GM06990 (cell line): ENCODE measurements around the gene ZNF474.

Experiments used
- DNase-seq: peaks from one replicate; pipeline ENCODE4 v3.0.0-alpha.2; 2011; ENCODE audit not compliant: insufficient read length; ENCODE audit errors: extremely low read depth
- H3K27me3 ChIP-seq: replicated peaks from 2 replicates; pipeline ENCODE4 v1.6.0; 2011; ENCODE audit warnings: low read length; ENCODE audit not compliant: control insufficient read depth, insufficient read depth
- H3K36me3 ChIP-seq: 2 replicates; pipeline ENCODE4 v1.5.1; 2011; ENCODE audit warnings: low read length; ENCODE audit not compliant: control insufficient read depth, insufficient read depth
- H3K4me3 ChIP-seq: replicated peaks from 2 replicates; pipeline ENCODE4 v1.5.1; 2011; ENCODE audit warnings: low read depth, mild to moderate bottlenecking, control low read depth, low read length
- CTCF ChIP-seq: IDR thresholded peaks from 2 replicates; pipeline ENCODE4 v1.5.1; 2011; ENCODE audit warnings: low read length, control low read depth, mild to moderate bottlenecking, inconsistent platforms; ENCODE audit not compliant: insufficient read depth, poor library complexity, severe bottlenecking

ZNF474 gene

DNA sequence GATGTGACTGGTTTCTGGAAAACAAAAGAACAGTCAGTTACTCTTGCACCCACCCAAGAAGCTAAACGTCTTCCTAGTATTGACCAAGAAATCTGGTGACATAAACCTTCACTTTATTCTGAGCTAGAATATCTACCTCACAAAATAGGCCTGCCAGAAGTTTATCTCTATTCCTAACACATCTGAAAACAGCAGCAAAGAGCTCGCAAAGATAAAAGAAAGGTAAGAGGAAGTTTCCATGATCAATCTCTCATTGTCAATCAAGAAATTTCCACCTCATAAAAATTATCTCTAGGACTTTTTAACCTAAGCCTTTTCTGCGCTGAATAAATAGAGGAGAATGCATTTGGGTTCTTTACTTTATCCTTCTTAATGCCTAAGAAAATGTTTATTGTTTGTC, 17.3 kb upstream of the ZNF474 start:
- TF ChIP-seq CTCF = no peak
- Histone ChIP-seq H3K36me3 (no peaks in the 10 kb centered on the region), H3K27me3 (no peaks in the 10 kb centered on the region), H3K4me3 (no peak overlapping the region)
- DNase-seq = no peak

DNA sequence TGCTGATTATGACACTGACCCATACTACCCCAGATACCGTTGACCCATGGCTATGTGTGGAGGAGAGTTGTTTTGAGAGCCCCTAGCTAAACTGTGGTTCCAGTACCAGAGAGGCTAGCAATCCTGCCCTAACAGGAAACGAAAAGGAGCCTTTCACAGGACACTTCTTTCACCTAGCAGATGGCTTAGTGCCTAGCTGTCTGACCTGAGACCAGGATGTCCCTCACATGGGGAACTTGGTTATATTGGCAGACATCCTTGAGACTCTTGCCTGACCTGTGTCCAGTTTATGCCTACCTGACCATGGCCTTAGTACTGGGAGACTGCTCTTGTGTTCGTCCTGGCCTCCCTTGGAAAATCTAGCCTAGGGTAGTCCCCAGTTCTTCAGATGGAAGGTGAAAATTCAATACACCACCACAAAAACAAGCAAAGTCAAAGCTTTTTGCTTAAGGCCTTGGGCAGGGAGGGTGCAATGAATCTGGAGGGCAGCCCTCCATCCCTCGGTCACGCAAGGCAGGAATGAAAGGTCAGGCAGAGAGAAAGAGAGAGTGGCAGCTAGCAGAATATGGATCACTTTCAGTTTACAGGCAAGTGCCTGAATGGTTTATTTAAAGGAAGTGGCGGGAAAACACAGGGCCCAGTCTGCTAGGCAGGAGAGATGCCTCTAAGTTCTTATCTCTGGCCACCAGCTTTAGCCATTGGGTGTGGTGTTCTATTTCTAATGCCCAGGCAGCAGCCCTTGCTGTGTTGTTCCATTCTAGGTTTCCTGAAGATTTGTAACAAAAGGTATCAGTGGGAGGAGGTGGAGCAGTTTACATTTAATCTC, 16.4 kb upstream of the ZNF474 start:
- Histone ChIP-seq H3K27me3 (no peaks in the 10 kb centered on the region), H3K4me3 (no peak overlapping the region), H3K36me3 (no peaks in the 10 kb centered on the region)
- DNase-seq = no peak
- no peak for TF ChIP-seq CTCF

DNA sequence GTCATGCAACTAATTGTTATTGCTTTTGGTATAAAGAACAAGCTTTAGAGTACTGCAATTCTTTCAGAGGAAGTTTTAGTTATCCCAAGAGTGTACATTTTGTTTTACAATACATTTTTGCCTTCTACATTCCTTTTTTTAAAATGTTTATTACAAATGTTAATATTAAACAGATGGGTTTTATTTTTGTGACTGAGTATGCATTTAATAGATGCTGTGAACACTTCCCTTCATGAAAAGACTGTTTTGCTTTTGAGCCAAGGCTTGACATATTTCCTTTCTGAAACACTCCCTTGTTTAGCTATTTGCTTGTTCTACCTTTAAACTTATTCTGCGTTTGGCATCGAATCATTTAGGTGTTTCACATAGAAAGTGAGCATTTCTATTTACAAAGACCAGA, 14.8 kb upstream of the ZNF474 start:
- no peak overlapping the region for H3K4me3 ChIP-seq
- H3K27me3 ChIP-seq = no peaks in the 10 kb centered on the region
- no peak for TF ChIP-seq CTCF
- DNase-seq = no peak
- no peaks in the 10 kb centered on the region for H3K36me3 ChIP-seq

GRCh38 chr5:122118356-122118948, 10.9 kb upstream of the ZNF474 start:
- Histone ChIP-seq H3K36me3 (no peaks in the 10 kb centered on the region), H3K27me3 (no peaks in the 10 kb centered on the region), H3K4me3 (no peak overlapping the region)
- no peak for TF ChIP-seq CTCF
- DNase-seq = no peak

DNA sequence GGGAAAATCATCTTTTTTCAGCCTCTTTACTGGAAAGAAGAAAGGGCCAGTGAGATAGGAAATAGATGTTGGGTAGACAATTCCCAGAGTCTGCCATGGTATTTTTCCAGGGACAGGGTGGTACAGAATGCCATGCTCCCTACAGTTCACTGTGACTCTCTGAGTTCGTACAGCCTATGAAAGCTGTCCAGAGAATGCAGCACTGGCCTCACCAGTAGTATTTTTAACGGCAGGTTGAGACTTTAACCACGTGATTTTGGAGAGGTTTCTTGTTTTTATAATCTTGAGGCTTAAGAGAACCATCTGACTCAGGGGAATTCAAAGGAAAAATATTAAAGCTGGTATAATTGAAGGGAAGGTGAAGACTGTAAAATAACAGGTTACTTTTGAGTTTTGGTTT, 10.1 kb upstream of the ZNF474 start:
- no peak for DNase-seq
- Histone ChIP-seq H3K27me3 (no peaks in the 10 kb centered on the region), H3K4me3 (no peak overlapping the region), H3K36me3 (no peaks in the 10 kb centered on the region)
- no peak for TF ChIP-seq CTCF

GRCh38 chr5:122120493-122120892, 8.9 kb upstream of the ZNF474 start:
- H3K4me3 ChIP-seq = no peak overlapping the region
- no peak for DNase-seq
- H3K36me3 ChIP-seq = no peaks in the 10 kb centered on the region
- H3K27me3 ChIP-seq = no peaks in the 10 kb centered on the region
- no peak for TF ChIP-seq CTCF
